B cell (primary cell): ENCODE results near the gene RPF1. TPM values are rescaled to one million over a fixed set of nuclear protein-coding genes. Genes with fewer than 3 reads are reported as not detected.
"Not testable (repeated sequence)": the region's sequence is repeated elsewhere in the genome, so short reads cannot be mapped to it uniquely, and the experiment has no call there.

ENCODE experiments used
- ATAC-seq: fragments of 200-7000 bp; cut with Tn5 transposase; one replicate; pipeline ENCODE4 v1.10.0; 2021; ENCODE audit warnings: low read depth, mild to moderate bottlenecking, moderate number of reproducible peaks, moderate library complexity
- CTCF ChIA-PET: fragments of 350-600 bp; sonication (Branson Sonifier 250); formaldehyde crosslinking; loops from one replicate; lab custom pipeline; 2021; ENCODE audit warnings: antibody characterized with exemption, inconsistent platforms; lab: Charles Lee
- POLR2A ChIA-PET: fragments of 350-600 bp; sonication (Branson Sonifier 250); formaldehyde crosslinking; loops from one replicate; lab custom pipeline; 2021; ENCODE audit warnings: antibody characterized with exemption; lab: Charles Lee
- DNase-seq: peaks from one replicate; pipeline ENCODE4 v3.0.0; 2013
- H2AFZ ChIP-seq: 2 replicates; pipeline ENCODE4 v1.6.1; 2012; ENCODE audit warnings: mild to moderate bottlenecking, low read depth, low read length; ENCODE audit not compliant: insufficient read depth, poor library complexity, severe bottlenecking
- H3K27ac ChIP-seq, 2 donors: 1 replicate in 1 of 2; 2 replicates in 1 of 2; pipeline ENCODE4 v1.5.1; 2012 to 2013; ENCODE audit warnings: low read length in 2 of 2, mild to moderate bottlenecking in 2 of 2, moderate library complexity in 1 of 2
- H3K27me3 ChIP-seq, 4 experiments: fragments of 200-600 bp in 1 of 4; sonication (generic) in 1 of 4; replicated peaks in 1 of 4; 1 replicate in 2 of 4; 2 replicates in 2 of 4; pipeline versions ENCODE4 v1.6.1 to v1.7.0; 2013 to 2016; ENCODE audit warnings: low read length in 3 of 4, mild to moderate bottlenecking in 2 of 4, mixed read lengths in 1 of 4, moderate library complexity in 1 of 4; ENCODE audit not compliant: insufficient read depth in 4 of 4, control insufficient read depth in 3 of 4; ENCODE audit errors: control extremely low read depth in 1 of 4
- H3K36me3 ChIP-seq, 2 experiments: replicated peaks in 1 of 2; 1 replicate in 1 of 2; 2 replicates in 1 of 2; pipeline versions ENCODE4 v1.6.1 to v1.7.1; 2013; ENCODE audit warnings: low read length in 1 of 2; ENCODE audit not compliant: insufficient read depth in 2 of 2, control insufficient read depth in 1 of 2; ENCODE audit errors: control extremely low read depth in 1 of 2, extremely low read depth in 1 of 2
- H3K4me1 ChIP-seq, 2 donors: fragments of 200-600 bp in 1 of 2; sonication (generic) in 1 of 2; 1 replicate in 1 of 2; 2 replicates in 1 of 2; pipeline versions ENCODE4 v1.5.1 to v1.6.1; 2013 to 2017; ENCODE audit warnings: low read length in 2 of 2; ENCODE audit not compliant: control insufficient read depth in 2 of 2, insufficient read depth in 2 of 2
- H3K4me2 ChIP-seq: replicated peaks from 2 replicates; pipeline ENCODE3; 2012; ENCODE audit warnings: mild to moderate bottlenecking, low read depth, low read length; ENCODE audit not compliant: poor library complexity, severe bottlenecking
- H3K4me3 ChIP-seq, 5 experiments: fragments of 200-600 bp in 1 of 5; sonication (generic) in 1 of 5; 1 replicate in 3 of 5; 2 replicates in 2 of 5; pipeline versions ENCODE4 v1.5.1 to v1.7.0; 2011 to 2016; ENCODE audit warnings: low read length in 4 of 5, mild to moderate bottlenecking in 4 of 5, low read depth in 2 of 5, control low read depth in 1 of 5, moderate library complexity in 1 of 5; ENCODE audit not compliant: insufficient read depth in 1 of 5; ENCODE audit errors: control extremely low read depth in 1 of 5, extremely low read depth in 1 of 5
- H3K79me2 ChIP-seq: fragments of 200-600 bp; sonication (generic); one replicate; pipeline ENCODE4 v1.6.0; 2016; ENCODE audit warnings: low read length; ENCODE audit not compliant: control insufficient read depth, insufficient read depth
- H3K9ac ChIP-seq: fragments of 200-600 bp; sonication (generic); 2 replicates; pipeline ENCODE4 v1.6.1; 2017; ENCODE audit warnings: mild to moderate bottlenecking, low read length, moderate library complexity
- H3K9me3 ChIP-seq, 3 donors: one replicate each; pipeline versions ENCODE4 v1.6.1 to v1.7.1; 2013; ENCODE audit warnings: low read length in 2 of 3; ENCODE audit not compliant: control insufficient read depth in 2 of 3, insufficient read depth in 1 of 3; ENCODE audit errors: control extremely low read depth in 1 of 3
- H4K20me1 ChIP-seq: 2 replicates; pipeline ENCODE4 v1.6.0; 2012; ENCODE audit warnings: mild to moderate bottlenecking, low read length; ENCODE audit not compliant: insufficient read depth, control insufficient read depth, poor library complexity, severe bottlenecking
- H3K27ac Mint-ChIP-seq: one replicate; pipeline ENCODE4 v1.8.0; 2021; ENCODE audit warnings: mixed read lengths
- H3K27me3 Mint-ChIP-seq: one replicate; pipeline ENCODE4 v1.8.0; 2021; ENCODE audit warnings: mixed read lengths
- H3K4me1 Mint-ChIP-seq: one replicate; pipeline ENCODE4 v1.8.0; 2021; ENCODE audit warnings: mixed read lengths
- H3K4me3 Mint-ChIP-seq: one replicate; pipeline ENCODE4 v1.8.0; 2021; ENCODE audit warnings: mixed read lengths
- H3K9me3 Mint-ChIP-seq: one replicate; pipeline ENCODE4 v1.8.0; 2022; ENCODE audit warnings: mixed read lengths; ENCODE audit not compliant: insufficient read depth
- EZH2 ChIP-seq: IDR thresholded peaks from 2 replicates; pipeline ENCODE4 v1.6.1; 2012; ENCODE audit warnings: borderline replicate concordance, low read depth, mild to moderate bottlenecking, moderate library complexity, low read length; ENCODE audit not compliant: insufficient read depth, poor library complexity, severe bottlenecking
- WGBS: methylation state at CpG from one replicate; pipeline ENCODE4 v1.1.5; 2013; ENCODE audit warnings: missing lambda C conversion rate; ENCODE audit not compliant: insufficient coverage; 5-methylcytosine and 5-hydroxymethylcytosine counted together
- intact Hi-C: fragments of 100-400 bp; cut with micrococcal nuclease; formaldehyde crosslinking; loops from one replicate; pipeline ENCODE4 v1.10.0; 2022
- polyA plus RNA-seq: library from polyadenylated mRNA; depleted of rRNA; stranded (reverse); fragments of >200 nt; gene quantifications from 2 replicates; pipeline ENCODE4 v1.2.3, GENCODE V29; 2012
- total RNA-seq, 2 donors: library from RNA; stranded (reverse); fragments of 120-200 nt in 1 of 2; gene quantifications; 1 replicate in 1 of 2; 2 replicates in 1 of 2; pipeline versions ENCODE4 v1.2.3 to v1.2.4, GENCODE V29; 2013 to 2022
- TF ChIP-seq, protein P1 (sequence below): fragments of 200-600 bp; IDR thresholded peaks from one replicate; pipeline ENCODE4 v1.8.0; 2022; ENCODE audit warnings: antibody characterized with exemption, mild to moderate bottlenecking

Gene RPF1
- total and polyA plus RNA-seq, 2 donors (not counting 1 experiment from before 2014, with no cell fraction given) = 15.5 to 38.8 TPM

DNA sequence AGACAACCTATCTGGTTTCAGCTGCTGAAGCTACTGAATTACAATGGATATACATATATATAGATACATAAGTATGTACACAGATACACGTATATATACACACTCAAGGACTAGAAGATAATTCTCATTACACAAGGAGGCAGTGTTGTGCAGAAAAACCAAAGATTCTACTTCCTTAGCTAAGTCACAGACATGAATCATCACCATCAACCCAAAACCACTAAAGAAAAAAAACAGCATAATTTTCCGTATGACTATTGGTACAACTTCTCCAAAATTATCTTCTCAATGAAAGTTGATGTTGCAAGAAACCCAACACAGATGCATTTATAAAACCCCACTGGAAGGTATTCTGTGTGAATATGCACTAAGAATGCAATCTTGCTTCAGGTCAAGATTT lies 36.8 kb upstream of the RPF1 start:
- Mint-ChIP-seq H3K4me3 (no peak overlapping the region), H3K27ac (no peak overlapping the region), H3K4me1 (peaks cover 18% of the 10 kb centered on the region), H3K27me3 (peaks cover 8% of the 10 kb centered on the region), H3K9me3 (no peaks in the 10 kb centered on the region)
- peaks cover 0 to 5% (median 0%) of the 10 kb centered on the region in 3 donors for H3K9me3 ChIP-seq
- POLR2A ChIA-PET = no interaction called here
- H2AFZ ChIP-seq = no peak overlapping the region
- no peak for TF ChIP-seq EZH2
- TF ChIP-seq, protein P1, sequence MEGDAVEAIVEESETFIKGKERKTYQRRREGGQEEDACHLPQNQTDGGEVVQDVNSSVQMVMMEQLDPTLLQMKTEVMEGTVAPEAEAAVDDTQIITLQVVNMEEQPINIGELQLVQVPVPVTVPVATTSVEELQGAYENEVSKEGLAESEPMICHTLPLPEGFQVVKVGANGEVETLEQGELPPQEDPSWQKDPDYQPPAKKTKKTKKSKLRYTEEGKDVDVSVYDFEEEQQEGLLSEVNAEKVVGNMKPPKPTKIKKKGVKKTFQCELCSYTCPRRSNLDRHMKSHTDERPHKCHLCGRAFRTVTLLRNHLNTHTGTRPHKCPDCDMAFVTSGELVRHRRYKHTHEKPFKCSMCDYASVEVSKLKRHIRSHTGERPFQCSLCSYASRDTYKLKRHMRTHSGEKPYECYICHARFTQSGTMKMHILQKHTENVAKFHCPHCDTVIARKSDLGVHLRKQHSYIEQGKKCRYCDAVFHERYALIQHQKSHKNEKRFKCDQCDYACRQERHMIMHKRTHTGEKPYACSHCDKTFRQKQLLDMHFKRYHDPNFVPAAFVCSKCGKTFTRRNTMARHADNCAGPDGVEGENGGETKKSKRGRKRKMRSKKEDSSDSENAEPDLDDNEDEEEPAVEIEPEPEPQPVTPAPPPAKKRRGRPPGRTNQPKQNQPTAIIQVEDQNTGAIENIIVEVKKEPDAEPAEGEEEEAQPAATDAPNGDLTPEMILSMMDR = peak; percentile 73
- peaks cover 0 to 4% (median 0%) of the 10 kb centered on the region in 4 experiments for H3K27me3 ChIP-seq
- H3K4me1 ChIP-seq = peaks cover 18 to 23% of the 10 kb centered on the region in 2 donors
- no peak overlapping the region for H3K9ac ChIP-seq
- WGBS = no CpG with 5 or more reads among the region's 2 CpGs
- H4K20me1 ChIP-seq = no peaks in the 10 kb centered on the region
- H3K27ac ChIP-seq = no peak overlapping the region
- no peaks in the 10 kb centered on the region for H3K79me2 ChIP-seq
- peak; percentile 80 for DNase-seq
- no peak overlapping the region for H3K4me3 ChIP-seq
- H3K36me3 ChIP-seq = no peaks in the 10 kb centered on the region
- peak; percentile 94 for ATAC-seq
- intact Hi-C loops = loop anchor here (1.0 to 2.0 kb wide), 10 partner anchors 37 to 494 kb away; partner anchors contain the start of genes CTBS, GNG5, RPF1 and SPATA1
- CTCF ChIA-PET = interaction anchor here (0.6 to 3.6 kb wide), 40 partner anchors 9 to 510 kb away, joined by 3 to 28 read pairs (median 4); partner anchors contain the start of genes CTBS, PRKACB and RPF1
- no peak overlapping the region for H3K4me2 ChIP-seq

DNA sequence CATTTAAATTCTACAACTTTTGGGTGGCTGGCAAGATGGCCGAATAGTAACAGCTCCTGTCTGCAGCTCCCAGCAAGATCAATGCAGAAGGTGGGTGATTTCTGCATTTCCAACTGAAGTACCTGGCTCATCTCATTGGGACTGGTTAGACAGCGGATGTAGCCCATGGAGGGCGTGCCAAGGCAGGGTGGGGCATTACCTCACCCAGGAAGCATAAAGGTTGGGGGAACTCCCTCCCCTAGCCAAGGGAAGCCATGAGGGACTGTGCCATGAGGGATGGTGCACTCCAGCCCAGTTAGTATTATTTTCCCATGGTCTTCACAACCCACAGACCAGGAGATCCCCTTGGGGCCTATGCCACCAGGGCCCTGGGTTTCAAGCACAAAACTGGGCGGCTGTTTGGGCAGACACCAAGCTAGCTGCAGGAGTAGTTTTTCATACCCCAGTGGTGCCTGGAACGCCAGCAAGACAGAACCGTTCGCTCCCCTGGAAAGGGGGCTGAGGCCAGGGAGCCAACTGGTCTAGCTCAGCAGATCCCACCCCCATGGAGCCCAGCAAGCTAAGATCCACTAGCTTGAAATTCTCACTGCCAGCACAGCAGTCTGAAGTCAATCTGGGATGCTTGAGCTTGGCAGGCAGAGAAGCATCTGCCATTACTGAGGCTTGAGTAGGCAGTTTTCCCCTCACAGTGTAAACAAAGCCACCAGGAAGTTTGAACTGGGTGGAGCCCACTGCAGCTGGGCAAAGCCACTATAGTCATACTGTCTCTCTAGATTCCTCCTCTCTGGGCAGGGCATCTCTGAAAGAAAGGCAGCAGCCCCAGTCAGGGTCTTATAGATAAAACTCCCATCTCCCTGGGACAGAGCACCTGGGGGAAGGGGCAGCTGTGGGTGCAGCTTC lies 36.1 kb upstream of the RPF1 start:
- H3K36me3 ChIP-seq, ATAC-seq, H3K27ac ChIP-seq, H3K4me3 Mint-ChIP-seq, H4K20me1 ChIP-seq, H3K9me3 Mint-ChIP-seq, H3K9ac ChIP-seq, H3K27ac Mint-ChIP-seq, POLR2A ChIA-PET, H3K27me3 ChIP-seq, H3K9me3 ChIP-seq, H3K4me3 ChIP-seq, H3K4me2 ChIP-seq, H3K27me3 Mint-ChIP-seq, H3K79me2 ChIP-seq, DNase-seq: not testable (repeated sequence)
- intact Hi-C loops = loop anchor here (1.0 to 2.0 kb wide), 10 partner anchors 36 to 493 kb away; partner anchors contain the start of genes CTBS, GNG5, RPF1 and SPATA1
- H3K4me1 Mint-ChIP-seq = peaks cover 18% of the 10 kb centered on the region
- CTCF ChIA-PET = interaction anchor here (0.6 to 3.6 kb wide), 39 partner anchors 10 to 585 kb away, joined by 3 to 28 read pairs (median 4); partner anchors contain the start of genes CTBS and PRKACB
- 87% methylated on average over 5 of the region's 7 CpGs for WGBS
- peaks cover 10 to 16% of the 10 kb centered on the region in 2 donors for H3K4me1 ChIP-seq
- H2AFZ ChIP-seq = peak overlapping the region; percentile 38

DNA sequence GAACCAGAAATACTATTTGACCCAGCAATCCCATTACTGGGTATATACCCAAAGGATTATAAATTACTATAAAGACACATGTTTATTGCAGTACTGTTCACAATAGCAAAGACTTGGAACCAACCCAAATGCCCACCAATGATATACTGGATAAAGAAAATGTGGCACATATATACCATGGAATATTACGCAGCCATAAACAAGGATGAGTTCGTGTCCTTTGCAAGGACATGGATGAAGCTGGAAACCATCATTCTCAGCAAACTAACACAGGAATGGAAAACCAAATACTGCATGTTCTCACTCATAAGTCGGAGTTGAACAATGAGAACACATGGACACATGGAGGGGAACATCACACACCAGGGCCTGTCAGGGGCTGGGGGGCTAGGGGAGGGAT lies 30.4 kb upstream of the RPF1 start:
- H4K20me1 ChIP-seq, H3K4me2 ChIP-seq, POLR2A ChIA-PET, DNase-seq, ATAC-seq, H3K79me2 ChIP-seq, H3K36me3 ChIP-seq, H3K27ac ChIP-seq, H3K4me1 ChIP-seq, H3K9me3 ChIP-seq, H3K4me3 ChIP-seq, H2AFZ ChIP-seq, H3K27me3 ChIP-seq, H3K9me3 Mint-ChIP-seq, H3K4me3 Mint-ChIP-seq, H3K4me1 Mint-ChIP-seq, H3K27ac Mint-ChIP-seq, H3K9ac ChIP-seq, intact Hi-C loops: not testable (repeated sequence)
- CTCF ChIA-PET = interaction anchor here (1.1 kb wide), 1 partner anchor 305 kb away, joined by 3 read pairs; no protein-coding TSS in a partner anchor
- peaks cover 26% of the 10 kb centered on the region for H3K27me3 Mint-ChIP-seq
- 100% methylated on average over 1 of the region's 3 CpGs for WGBS
